WTC11 (cell line): ENCODE measurements around the gene SLC7A5. TPM values are rescaled to one million over a fixed set of nuclear protein-coding genes. Genes with fewer than 3 reads are reported as not detected.

Experiments used
- ATAC-seq: fragments of 200-7000 bp; cut with Tn5 transposase; 2 replicates; pipeline ENCODE4 v1.10.0; 2021; ENCODE audit warnings: mild to moderate bottlenecking, moderate library complexity
- CTCF ChIA-PET: fragments of 300-600 bp; sonication (Branson Sonifier 250); formaldehyde crosslinking; loops from one replicate; lab custom pipeline; 2021; ENCODE audit warnings: antibody characterized with exemption; lab: Charles Lee
- POLR2A ChIA-PET: fragments of 350-600 bp; sonication (Branson Sonifier 250); formaldehyde crosslinking; loops from one replicate; lab custom pipeline; 2021; ENCODE audit warnings: antibody characterized with exemption; lab: Charles Lee
- DNase-seq: peaks from one replicate; pipeline ENCODE4 v3.0.0; 2021; ENCODE audit warnings: low spot score
- H3K27ac Mint-ChIP-seq: 2 replicates; pipeline ENCODE4 v1.8.0; 2021; ENCODE audit warnings: mixed read lengths
- H3K27me3 Mint-ChIP-seq: 2 replicates; pipeline ENCODE4 v1.8.0; 2021; ENCODE audit warnings: low read depth, mild to moderate bottlenecking, moderate library complexity, mixed read lengths
- H3K36me3 Mint-ChIP-seq: 2 replicates; pipeline ENCODE4 v1.8.0; 2021; ENCODE audit warnings: mixed read lengths
- H3K4me1 Mint-ChIP-seq: 2 replicates; pipeline ENCODE4 v1.8.0; 2022; ENCODE audit warnings: mixed read lengths
- H3K4me3 Mint-ChIP-seq: 2 replicates; pipeline ENCODE4 v1.8.0; 2021; ENCODE audit warnings: mild to moderate bottlenecking, moderate library complexity, mixed read lengths
- H3K9me3 Mint-ChIP-seq: 2 replicates; pipeline ENCODE4 v1.8.0; 2021; ENCODE audit warnings: mixed read lengths
- ATF3 ChIP-seq: sonication (generic); formaldehyde crosslinking; conservative IDR thresholded peaks from 2 replicates; pipeline ENCODE4 v1.8.1; 2022; ENCODE audit warnings: mild to moderate bottlenecking, missing genetic modification reagents
- CREB1 ChIP-seq: sonication (generic); formaldehyde crosslinking; IDR thresholded peaks from 2 replicates; pipeline ENCODE4 v1.8.0; 2023; ENCODE audit warnings: mild to moderate bottlenecking, missing genetic modification reagents
- CTCF ChIP-seq: fragments of 200-600 bp; IDR thresholded peaks from 2 replicates; pipeline ENCODE4 v1.8.0; 2022; ENCODE audit warnings: antibody characterized with exemption
- GABPB1 ChIP-seq: sonication (generic); formaldehyde crosslinking; IDR thresholded peaks from 2 replicates; pipeline ENCODE4 v1.8.1; 2023; ENCODE audit warnings: mild to moderate bottlenecking, missing genetic modification reagents
- JAZF1 ChIP-seq: fragments of 250-450 bp; sonication (Bioruptor Pico); IDR thresholded peaks from 2 replicates; pipeline ENCODE4 v1.9.0; 2021; ENCODE audit warnings: moderate library complexity, mild to moderate bottlenecking, inconsistent platforms
- MYBL2 ChIP-seq: sonication (generic); formaldehyde crosslinking; IDR thresholded peaks from 2 replicates; pipeline ENCODE4 v1.8.1; 2023; ENCODE audit warnings: mild to moderate bottlenecking, moderate library complexity, missing genetic modification reagents
- NFE2L1 ChIP-seq: sonication (generic); formaldehyde crosslinking; IDR thresholded peaks from 2 replicates; pipeline ENCODE4 v1.8.1; 2023; ENCODE audit warnings: missing genetic modification reagents
- SMAD3 ChIP-seq: sonication (generic); formaldehyde crosslinking; IDR thresholded peaks from 2 replicates; pipeline ENCODE4 v1.8.0; 2022; ENCODE audit warnings: missing genetic modification reagents, mild to moderate bottlenecking, borderline replicate concordance
- TEAD4 ChIP-seq: sonication (generic); formaldehyde crosslinking; IDR thresholded peaks from 2 replicates; pipeline ENCODE4 v1.8.0; 2022; ENCODE audit warnings: mild to moderate bottlenecking, missing genetic modification reagents
- ZMAT4 ChIP-seq: fragments of 250-450 bp; sonication (Bioruptor Pico); IDR thresholded peaks from 2 replicates; pipeline ENCODE4 v1.9.0; 2021; ENCODE audit warnings: mild to moderate bottlenecking
- total RNA-seq: library from RNA; stranded (reverse); gene quantifications from 3 replicates; pipeline ENCODE4 v1.2.3, GENCODE V29; 2021
- TF ChIP-seq, protein P1 (sequence below): fragments of 250-450 bp; sonication (Bioruptor Pico); IDR thresholded peaks from 2 replicates; pipeline ENCODE4 v1.9.0; 2021; ENCODE audit warnings: mild to moderate bottlenecking
- TF ChIP-seq, protein P2 (sequence below): fragments of 250-450 bp; sonication (Bioruptor Pico); conservative IDR thresholded peaks from 2 replicates; pipeline ENCODE4 v1.9.0; 2021; ENCODE audit warnings: mild to moderate bottlenecking
- TF ChIP-seq, protein P3 (sequence below): sonication (generic); formaldehyde crosslinking; IDR thresholded peaks from 2 replicates; pipeline ENCODE4 v1.8.0; 2022; ENCODE audit warnings: mild to moderate bottlenecking, missing genetic modification reagents
- TF ChIP-seq, protein P4 (sequence below): fragments of 250-450 bp; sonication (Bioruptor Pico); IDR thresholded peaks from 2 replicates; pipeline ENCODE4 v1.8.0; 2021; ENCODE audit warnings: mild to moderate bottlenecking

The SLC7A5 gene
- total RNA-seq, 1 experiment from 2014 or later = 197 TPM

GRCh38 chr16:87844120-87844733, 25.1 kb downstream of the SLC7A5 start:
- ChIA-PET POLR2A (interaction anchor here (0.7 kb wide), 1 partner anchor 141 kb away, joined by 3 read pairs; no protein-coding TSS in a partner anchor), CTCF (interaction anchor here (0.9 to 1.6 kb wide), 2 partner anchors 17 to 67 kb away, joined by 5 read pairs; no protein-coding TSS in a partner anchor)
- H3K9me3 Mint-ChIP-seq = no peaks in the 10 kb centered on the region
- H3K4me1 Mint-ChIP-seq = peaks cover 12% of the 10 kb centered on the region
- DNase-seq (peak; percentile 69), ATAC-seq (peak; percentile 65)
- no peaks in the 10 kb centered on the region; the same call in 1 of the 2 replicates for H3K36me3 Mint-ChIP-seq
- no peak overlapping the region for H3K4me3 Mint-ChIP-seq
- peak overlapping the region; percentile 40; the same call in 1 of the 2 replicates for H3K27ac Mint-ChIP-seq
- TF ChIP-seq, protein P1, sequence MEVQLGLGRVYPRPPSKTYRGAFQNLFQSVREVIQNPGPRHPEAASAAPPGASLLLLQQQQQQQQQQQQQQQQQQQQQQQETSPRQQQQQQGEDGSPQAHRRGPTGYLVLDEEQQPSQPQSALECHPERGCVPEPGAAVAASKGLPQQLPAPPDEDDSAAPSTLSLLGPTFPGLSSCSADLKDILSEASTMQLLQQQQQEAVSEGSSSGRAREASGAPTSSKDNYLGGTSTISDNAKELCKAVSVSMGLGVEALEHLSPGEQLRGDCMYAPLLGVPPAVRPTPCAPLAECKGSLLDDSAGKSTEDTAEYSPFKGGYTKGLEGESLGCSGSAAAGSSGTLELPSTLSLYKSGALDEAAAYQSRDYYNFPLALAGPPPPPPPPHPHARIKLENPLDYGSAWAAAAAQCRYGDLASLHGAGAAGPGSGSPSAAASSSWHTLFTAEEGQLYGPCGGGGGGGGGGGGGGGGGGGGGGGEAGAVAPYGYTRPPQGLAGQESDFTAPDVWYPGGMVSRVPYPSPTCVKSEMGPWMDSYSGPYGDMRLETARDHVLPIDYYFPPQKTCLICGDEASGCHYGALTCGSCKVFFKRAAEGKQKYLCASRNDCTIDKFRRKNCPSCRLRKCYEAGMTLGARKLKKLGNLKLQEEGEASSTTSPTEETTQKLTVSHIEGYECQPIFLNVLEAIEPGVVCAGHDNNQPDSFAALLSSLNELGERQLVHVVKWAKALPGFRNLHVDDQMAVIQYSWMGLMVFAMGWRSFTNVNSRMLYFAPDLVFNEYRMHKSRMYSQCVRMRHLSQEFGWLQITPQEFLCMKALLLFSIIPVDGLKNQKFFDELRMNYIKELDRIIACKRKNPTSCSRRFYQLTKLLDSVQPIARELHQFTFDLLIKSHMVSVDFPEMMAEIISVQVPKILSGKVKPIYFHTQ (CRISPR knock-in tag) = no peak
- peak; percentile 36; the same call in 1 of the 2 replicates for TF ChIP-seq CTCF
- no peaks in the 10 kb centered on the region for H3K27me3 Mint-ChIP-seq

GRCh38 chr16:87843678-87844105, 25.6 kb downstream of the SLC7A5 start:
- Mint-ChIP-seq H3K27ac (no peak overlapping the region; the same call in 1 of the 2 replicates), H3K4me3 (no peak overlapping the region), H3K36me3 (no peaks in the 10 kb centered on the region), H3K9me3 (no peaks in the 10 kb centered on the region), H3K27me3 (no peaks in the 10 kb centered on the region), H3K4me1 (peaks cover 12% of the 10 kb centered on the region)
- DNase-seq (no peak), ATAC-seq (no peak)
- POLR2A ChIA-PET = no interaction called here
- TF ChIP-seq, protein P1 (CRISPR knock-in tag) = no peak
- TF ChIP-seq NFE2L1 (no peak), MYBL2 (CRISPR knock-in tag) (no peak), GABPB1 (CRISPR knock-in tag) (no peak), SMAD3 (CRISPR knock-in tag) (no peak), TEAD4 (CRISPR knock-in tag) (no peak), ATF3 (no peak), ZMAT4 (no peak), JAZF1 (CRISPR knock-in tag) (no peak), CREB1 (CRISPR knock-in tag) (no peak)
- TF ChIP-seq, protein P2, sequence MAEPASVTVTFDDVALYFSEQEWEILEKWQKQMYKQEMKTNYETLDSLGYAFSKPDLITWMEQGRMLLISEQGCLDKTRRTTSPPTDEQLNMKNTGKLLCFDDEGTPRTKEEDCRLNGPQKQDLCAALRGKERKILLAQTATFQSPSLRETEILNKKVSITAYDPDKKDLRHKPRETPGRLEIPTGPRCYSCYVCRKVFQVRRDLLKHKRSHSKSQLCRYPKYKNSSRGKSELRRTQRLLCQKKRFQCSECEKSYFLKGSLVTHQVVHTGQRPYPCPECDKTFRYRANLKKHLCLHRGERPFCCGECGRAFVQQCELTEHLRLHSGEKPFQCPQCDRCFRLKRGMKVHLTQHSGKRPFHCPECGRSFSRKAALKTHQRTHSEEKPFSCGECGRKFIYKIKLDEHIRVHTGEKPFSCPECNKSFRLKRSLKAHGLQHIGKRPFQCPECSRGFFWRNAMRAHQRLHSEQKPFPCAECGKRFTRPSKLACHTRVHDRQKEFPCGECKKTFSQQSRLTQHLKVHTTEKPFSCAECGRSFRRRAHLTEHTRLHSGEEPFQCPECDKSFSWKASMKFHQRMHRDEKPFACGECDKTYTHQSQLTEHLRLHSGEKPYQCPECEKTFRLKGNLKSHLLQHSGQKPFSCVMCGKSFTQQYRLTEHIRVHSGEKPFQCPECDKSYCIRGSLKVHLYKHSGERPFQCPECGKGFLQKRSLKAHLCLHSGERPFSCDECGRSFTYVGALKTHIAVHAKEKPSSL = no peak
- TF ChIP-seq, protein P3, sequence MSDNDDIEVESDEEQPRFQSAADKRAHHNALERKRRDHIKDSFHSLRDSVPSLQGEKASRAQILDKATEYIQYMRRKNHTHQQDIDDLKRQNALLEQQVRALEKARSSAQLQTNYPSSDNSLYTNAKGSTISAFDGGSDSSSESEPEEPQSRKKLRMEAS (CRISPR knock-in tag) = no peak
- TF ChIP-seq, protein P4, sequence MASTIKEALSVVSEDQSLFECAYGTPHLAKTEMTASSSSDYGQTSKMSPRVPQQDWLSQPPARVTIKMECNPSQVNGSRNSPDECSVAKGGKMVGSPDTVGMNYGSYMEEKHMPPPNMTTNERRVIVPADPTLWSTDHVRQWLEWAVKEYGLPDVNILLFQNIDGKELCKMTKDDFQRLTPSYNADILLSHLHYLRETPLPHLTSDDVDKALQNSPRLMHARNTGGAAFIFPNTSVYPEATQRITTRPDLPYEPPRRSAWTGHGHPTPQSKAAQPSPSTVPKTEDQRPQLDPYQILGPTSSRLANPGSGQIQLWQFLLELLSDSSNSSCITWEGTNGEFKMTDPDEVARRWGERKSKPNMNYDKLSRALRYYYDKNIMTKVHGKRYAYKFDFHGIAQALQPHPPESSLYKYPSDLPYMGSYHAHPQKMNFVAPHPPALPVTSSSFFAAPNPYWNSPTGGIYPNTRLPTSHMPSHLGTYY (CRISPR knock-in tag) = no peak
- CTCF ChIA-PET = interaction anchor here (1.6 kb wide), 1 partner anchor 16 kb away, joined by 5 read pairs; no protein-coding TSS in a partner anchor
